ENCODE data around the gene DND1.

DNA sequence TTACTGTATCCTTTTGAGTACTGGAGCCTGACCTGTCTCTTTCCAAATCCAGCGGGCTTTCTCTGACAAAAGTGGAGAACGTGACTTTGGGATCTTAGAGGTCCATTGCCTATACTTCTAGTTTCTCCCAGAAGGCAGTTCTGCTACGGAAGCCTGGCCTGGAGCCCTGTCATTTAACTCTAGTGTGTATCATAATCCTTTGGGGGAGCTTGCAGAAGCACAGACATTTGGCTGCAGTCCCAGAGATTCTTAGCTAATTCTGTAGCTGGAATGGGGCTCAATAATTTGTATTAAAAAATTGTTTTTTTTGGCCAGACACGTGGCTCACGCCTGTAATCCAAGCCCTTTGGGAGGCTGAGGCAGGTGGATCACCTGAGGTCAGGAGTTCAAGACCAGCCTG is 20.9 kb upstream of the DND1 start:
- TF ChIP-seq, protein P1, sequence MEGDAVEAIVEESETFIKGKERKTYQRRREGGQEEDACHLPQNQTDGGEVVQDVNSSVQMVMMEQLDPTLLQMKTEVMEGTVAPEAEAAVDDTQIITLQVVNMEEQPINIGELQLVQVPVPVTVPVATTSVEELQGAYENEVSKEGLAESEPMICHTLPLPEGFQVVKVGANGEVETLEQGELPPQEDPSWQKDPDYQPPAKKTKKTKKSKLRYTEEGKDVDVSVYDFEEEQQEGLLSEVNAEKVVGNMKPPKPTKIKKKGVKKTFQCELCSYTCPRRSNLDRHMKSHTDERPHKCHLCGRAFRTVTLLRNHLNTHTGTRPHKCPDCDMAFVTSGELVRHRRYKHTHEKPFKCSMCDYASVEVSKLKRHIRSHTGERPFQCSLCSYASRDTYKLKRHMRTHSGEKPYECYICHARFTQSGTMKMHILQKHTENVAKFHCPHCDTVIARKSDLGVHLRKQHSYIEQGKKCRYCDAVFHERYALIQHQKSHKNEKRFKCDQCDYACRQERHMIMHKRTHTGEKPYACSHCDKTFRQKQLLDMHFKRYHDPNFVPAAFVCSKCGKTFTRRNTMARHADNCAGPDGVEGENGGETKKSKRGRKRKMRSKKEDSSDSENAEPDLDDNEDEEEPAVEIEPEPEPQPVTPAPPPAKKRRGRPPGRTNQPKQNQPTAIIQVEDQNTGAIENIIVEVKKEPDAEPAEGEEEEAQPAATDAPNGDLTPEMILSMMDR (IDR thresholded peaks at IDR 0.05; ENCODE audit: low read depth, low read length): no peak
- no peak for TF ChIP-seq POLR2A (IDR thresholded peaks at IDR 0.05; ENCODE audit: extremely low read depth, insufficient read length)
- TF ChIP-seq, protein P2, sequence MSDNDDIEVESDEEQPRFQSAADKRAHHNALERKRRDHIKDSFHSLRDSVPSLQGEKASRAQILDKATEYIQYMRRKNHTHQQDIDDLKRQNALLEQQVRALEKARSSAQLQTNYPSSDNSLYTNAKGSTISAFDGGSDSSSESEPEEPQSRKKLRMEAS (IDR thresholded peaks at IDR 0.05; ENCODE audit: low read depth, low read length): no peak
- no peak for TF ChIP-seq MYC (IDR thresholded peaks at IDR 0.05; ENCODE audit: low read depth, low read length)
